SH-SY5Y (cell line): ENCODE results near the gene UBAP2.

Experiments used
- GATA2 ChIP-seq: IDR thresholded peaks from 2 replicates; pipeline ENCODE4 v1.6.1; 2011; ENCODE audit warnings: mild to moderate bottlenecking, low read depth, low read length
- GATA3 ChIP-seq: IDR thresholded peaks from 2 replicates; pipeline ENCODE4 v1.6.1; 2011; ENCODE audit warnings: low read depth, mild to moderate bottlenecking, low read length, moderate library complexity

DNA sequence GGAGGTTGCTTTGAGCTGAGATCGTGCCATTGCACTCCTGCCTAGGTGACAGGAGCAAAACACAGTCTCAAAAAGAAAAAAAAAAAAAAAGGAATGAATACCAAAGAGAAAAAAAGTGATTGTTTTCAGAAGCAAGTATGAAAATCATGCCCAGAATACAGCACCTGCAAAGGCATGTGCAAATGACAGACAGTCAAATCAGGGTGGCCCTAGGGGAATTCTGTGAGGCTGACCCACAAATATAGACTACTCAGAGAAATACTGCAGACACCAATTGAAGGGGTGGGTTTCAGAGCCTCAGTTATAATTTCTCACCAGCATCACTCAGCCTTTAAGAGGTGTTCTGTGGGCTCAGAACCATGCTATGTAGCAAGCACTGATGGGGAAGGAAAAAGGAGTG lies 49.2 kb upstream of the UBAP2 start:
- no peak for TF ChIP-seq GATA3
- no peak for TF ChIP-seq GATA2
